WI38 (cell line): ENCODE data around the gene KRTAP23-1.

Experiments used
- H3K4me3 ChIP-seq: 2 replicates; pipeline ENCODE4 v1.5.1; 2011; ENCODE audit warnings: low read depth, mild to moderate bottlenecking, control low read depth, low read length
- TF ChIP-seq, protein P1 (sequence below): IDR thresholded peaks from 2 replicates; pipeline ENCODE4 v1.5.1; 2012; ENCODE audit warnings: low read depth, mild to moderate bottlenecking, control low read depth, low read length

The KRTAP23-1 gene

DNA sequence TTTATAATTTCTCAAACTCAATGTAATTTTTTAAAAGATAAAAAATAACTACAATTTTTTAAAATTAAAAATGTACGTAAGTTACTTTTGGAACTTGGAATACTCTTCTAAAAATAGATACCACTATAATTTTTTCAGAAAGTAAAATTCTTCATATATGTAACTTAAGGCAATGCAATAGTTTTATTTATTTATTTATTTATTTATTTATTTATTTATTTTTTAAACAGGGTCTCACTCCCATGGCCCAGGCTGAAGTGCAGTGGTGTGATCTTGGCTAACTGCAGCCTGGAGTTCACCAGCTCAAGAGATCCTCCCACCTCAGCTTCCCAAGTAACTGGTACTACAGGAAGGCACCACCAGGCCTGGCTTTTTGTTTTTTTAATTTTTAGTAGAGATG is 3.1 kb upstream of the KRTAP23-1 start:
- TF ChIP-seq, protein P1, sequence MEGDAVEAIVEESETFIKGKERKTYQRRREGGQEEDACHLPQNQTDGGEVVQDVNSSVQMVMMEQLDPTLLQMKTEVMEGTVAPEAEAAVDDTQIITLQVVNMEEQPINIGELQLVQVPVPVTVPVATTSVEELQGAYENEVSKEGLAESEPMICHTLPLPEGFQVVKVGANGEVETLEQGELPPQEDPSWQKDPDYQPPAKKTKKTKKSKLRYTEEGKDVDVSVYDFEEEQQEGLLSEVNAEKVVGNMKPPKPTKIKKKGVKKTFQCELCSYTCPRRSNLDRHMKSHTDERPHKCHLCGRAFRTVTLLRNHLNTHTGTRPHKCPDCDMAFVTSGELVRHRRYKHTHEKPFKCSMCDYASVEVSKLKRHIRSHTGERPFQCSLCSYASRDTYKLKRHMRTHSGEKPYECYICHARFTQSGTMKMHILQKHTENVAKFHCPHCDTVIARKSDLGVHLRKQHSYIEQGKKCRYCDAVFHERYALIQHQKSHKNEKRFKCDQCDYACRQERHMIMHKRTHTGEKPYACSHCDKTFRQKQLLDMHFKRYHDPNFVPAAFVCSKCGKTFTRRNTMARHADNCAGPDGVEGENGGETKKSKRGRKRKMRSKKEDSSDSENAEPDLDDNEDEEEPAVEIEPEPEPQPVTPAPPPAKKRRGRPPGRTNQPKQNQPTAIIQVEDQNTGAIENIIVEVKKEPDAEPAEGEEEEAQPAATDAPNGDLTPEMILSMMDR: no peak

GRCh38 chr21:30349572-30349971 is 1.2 kb upstream of the KRTAP23-1 start:
- TF ChIP-seq, protein P1: no peak
- H3K4me3 ChIP-seq: no peak overlapping the region

More for the DNA sequence above, 3.1 kb upstream of the KRTAP23-1 start:
- H3K4me3 ChIP-seq: no peak overlapping the region

DNA sequence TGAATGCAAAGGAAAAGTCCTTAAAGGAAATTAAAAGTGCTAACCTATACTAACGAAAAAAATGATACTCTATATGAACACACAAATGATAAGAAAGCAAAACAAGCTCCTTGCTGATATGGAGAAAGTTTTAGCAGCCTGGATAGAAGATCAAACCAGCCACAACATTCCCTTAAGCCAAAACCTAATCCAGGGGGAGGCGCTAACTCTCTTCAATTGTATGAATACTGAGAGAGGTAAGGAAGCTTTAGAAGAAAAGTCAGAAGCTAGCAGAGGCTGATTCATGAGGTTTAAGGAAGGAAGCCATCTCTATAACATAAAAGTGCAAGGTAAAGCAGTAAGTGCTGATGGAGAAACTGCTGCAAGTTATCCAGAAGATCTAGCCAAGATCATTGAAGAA is 3.4 kb downstream of the KRTAP23-1 start:
- TF ChIP-seq, protein P1: no peak
- H3K4me3 ChIP-seq: no peak overlapping the region

DNA sequence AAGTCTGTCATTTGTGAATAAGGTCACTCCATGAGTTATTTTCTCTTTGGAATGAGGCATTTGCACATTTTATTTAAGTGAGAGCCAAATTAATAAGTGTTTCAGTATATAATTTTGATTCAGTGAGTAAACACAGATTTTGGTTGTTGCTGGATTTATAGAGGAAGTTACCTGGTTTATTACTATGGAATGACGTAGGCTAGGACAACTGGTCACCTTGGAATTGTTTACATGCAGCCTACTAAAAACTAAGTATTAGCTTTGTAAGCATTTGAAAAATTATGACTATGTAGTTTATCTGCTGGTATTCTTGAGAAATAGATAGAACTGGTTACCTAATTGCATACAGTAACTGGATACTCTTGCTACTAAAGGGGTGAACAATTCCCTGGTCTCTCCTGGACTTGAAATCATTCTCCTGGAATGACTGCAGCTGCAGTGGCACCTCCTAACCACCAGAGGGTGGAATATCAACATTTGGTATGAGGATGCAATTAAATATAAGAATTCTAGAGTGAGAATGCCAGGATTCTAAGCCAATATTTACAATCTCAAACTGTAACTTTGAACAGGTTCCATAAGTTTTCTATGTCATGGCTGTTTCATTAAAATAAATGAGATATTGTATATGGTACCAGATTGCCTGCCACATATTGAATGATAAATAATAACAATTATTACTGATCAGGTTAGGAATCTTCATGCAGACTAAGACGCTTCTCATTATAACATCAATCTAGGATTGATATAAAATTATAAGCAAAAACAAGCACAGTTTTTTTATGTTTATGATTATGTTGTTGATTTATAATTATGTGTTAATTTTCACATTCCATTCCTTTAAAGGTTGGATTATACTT is 7.5 kb downstream of the KRTAP23-1 start:
- H3K4me3 ChIP-seq: no peak overlapping the region
- TF ChIP-seq, protein P1: peak; percentile 56

DNA sequence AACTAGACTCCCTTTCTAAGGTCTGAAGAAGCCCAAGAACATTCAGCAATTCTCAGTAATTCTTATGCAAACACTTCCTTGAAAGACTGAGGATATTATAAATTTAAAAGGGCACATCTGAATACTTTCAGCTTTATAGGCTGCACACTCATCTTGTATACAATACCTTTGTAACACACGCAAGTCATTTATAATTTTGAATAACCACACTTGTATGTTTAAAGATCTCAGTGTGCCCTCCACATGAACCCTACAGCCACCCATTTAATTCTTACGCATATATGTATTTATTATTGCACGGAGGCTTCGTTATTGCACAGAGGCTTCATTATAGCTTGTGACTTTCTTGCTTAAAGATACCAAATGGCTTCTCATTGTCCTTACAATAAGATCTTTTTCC is 9.7 kb downstream of the KRTAP23-1 start:
- H3K4me3 ChIP-seq: no peak overlapping the region
- TF ChIP-seq, protein P1: no peak

- no peak overlapping the region for H3K4me3 ChIP-seq
- TF ChIP-seq, protein P1: no peak
Observed at GRCh38 chr21:30337772-30338171, 10.6 kb downstream of the KRTAP23-1 start.

DNA sequence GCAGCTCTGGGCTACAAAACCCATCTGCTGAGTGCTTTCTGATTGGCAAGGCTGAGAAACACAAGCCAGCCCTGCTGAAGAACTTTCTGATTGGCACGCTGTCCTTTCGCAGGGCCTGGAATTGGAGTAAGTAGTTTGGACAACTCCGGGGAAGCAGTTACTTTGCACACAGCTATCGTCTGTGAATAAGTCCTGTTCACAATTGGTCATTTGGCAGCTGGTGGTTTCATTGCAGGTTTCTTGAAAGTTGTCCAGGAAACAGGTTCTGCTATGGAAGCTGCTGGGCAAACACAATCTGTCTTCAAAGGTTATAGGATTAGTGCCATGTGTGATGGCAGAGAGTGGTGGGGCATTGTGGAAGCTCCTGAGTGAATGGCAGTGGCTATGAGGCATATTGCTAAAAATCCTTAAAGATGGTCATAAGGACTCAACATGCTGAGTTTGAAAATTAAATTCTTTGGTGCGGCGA is 11.1 kb downstream of the KRTAP23-1 start, which contains the start of gene KRTAP27-1:
Gene KRTAP27-1, minus strand, starts transcription at position 419 of the 469 bp plus-strand sequence. Its CDS starts 26 bp downstream, at position 393.
- TF ChIP-seq, protein P1: no peak
- no peak within 1 kb of the TSS for H3K4me3 ChIP-seq
